ENCODE measurements around the gene L3MBTL2.
"Not testable (repeated sequence)": the region's sequence is repeated elsewhere in the genome, so short reads cannot be mapped to it uniquely, and the experiment has no call there.

L3MBTL2 gene

DNA sequence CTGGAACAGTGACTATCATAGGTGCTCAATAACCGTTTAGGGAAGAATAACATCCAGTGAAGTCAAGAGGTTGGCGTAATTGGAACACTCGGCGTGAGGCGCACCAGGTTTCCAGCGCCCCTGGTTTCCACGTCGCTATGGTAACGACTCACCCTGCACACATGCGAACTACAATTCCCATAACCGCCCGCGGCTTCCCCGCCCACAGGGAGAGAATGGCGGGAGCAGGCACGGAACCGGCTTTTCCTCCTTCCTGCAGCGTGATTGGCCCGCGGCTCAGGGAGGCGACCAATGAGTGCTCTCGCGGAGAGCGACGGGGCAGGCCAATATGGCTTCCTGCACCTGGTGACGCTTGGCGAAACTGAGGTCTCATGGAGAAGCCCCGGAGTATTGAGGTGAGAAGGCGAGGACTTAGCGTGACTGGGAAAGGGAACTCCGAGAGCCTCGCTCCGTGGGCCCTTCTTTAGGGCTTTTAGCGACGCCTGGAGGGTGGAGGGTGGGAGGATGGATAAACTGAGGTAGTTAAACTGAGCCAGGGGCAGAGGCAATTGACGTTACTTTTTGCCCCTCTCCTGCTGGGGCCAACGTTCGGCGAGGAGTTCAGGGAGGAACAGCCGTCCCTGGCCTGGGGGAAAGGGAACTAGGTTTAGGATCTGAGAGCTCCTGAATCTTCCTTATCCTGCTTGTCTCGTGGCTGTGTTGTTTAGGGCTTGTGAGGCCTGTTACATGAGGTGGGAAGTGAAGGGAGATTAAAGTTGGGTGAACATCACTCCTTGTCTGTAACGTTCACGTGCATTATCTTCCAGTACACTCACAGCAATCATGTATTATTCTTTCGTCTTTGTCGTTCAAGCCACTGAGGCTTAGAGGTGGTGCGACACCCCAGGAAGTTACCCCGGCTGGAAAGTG lies at the start of gene L3MBTL2:
L3MBTL2 (plus strand) TSS at position 321 of the 909 bp plus-strand sequence; CDS start at position 372, 51 bp downstream.
- Mint-ChIP-seq H3K4me1 (peaks cover 47% of the 10 kb centered on the region), H3K27me3 (peaks cover 11% of the 10 kb centered on the region), H3K9me3 (no peaks in the 10 kb centered on the region), H3K36me3 (peaks cover 16% of the 10 kb centered on the region), H3K27ac (peak within 1 kb of the TSS; percentile 84), H3K4me3 (peak within 1 kb of the TSS; percentile 90)
- ATAC-seq, result peak; percentile 100

DNA sequence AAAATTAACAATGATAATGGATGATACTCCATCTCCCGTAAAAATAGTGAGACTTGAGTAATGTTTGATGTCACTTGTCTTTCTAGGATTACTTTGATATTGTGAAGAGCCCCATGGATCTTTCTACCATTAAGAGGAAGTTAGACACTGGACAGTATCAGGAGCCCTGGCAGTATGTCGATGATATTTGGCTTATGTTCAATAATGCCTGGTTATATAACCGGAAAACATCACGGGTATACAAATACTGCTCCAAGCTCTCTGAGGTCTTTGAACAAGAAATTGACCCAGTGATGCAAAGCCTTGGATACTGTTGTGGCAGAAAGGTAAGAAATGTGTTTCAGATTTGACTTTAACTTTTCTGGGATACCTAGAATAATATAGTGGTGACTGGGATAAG lies 48.0 kb upstream of the L3MBTL2 start:
- Mint-ChIP-seq H3K9me3 (no peaks in the 10 kb centered on the region), H3K27ac (no peak overlapping the region), H3K4me1 (no peaks in the 10 kb centered on the region), H3K27me3 (no peaks in the 10 kb centered on the region), H3K4me3 (no peak overlapping the region), H3K36me3 (peaks cover 69% of the 10 kb centered on the region)
- no peak for ATAC-seq

DNA sequence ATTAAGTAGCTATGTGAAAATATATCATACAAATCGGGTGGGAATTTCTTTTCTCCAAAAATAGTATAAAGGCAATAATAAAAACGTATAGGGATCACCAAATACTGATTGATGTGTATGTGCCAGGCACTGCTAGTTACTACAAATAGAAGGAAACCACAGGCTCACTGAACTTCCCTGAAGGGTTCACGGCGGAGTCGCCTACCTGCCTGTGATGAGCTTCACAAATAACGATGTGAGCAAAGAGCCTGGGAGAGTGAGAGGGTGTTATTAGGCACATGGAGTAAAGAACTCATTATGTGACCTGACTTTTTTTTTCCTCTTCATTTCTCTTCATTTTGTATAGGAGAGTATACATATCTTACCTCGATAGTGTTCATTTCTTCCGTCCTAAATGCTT lies 36.0 kb upstream of the L3MBTL2 start:
- Mint-ChIP-seq H3K27ac (no peak overlapping the region), H3K4me3 (no peak overlapping the region), H3K4me1 (no peaks in the 10 kb centered on the region), H3K36me3 (peaks cover 58% of the 10 kb centered on the region), H3K9me3 (no peaks in the 10 kb centered on the region), H3K27me3 (no peaks in the 10 kb centered on the region)
- no peak for ATAC-seq

DNA sequence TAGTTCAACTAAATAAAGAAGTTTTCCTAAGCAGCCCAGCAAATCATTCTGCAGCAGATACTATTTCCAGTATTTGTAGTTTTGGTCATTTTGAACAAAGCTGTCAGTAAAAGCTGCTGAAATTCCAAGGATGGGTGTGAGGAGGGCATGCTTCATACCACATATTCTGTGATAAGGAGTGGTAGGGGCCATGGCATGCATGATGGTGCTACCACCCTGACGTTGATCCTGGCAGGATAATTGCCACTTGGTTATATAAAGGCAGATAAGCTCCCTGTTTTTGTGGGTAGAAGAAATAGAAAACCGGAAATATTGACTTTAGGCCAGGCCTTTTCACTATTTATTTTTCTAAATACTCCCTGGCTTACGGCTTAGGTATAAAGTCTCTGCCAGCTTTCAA lies 33.1 kb upstream of the L3MBTL2 start:
- ATAC-seq, result no peak
- Mint-ChIP-seq H3K27ac (no peak overlapping the region), H3K36me3 (peaks cover 66% of the 10 kb centered on the region), H3K9me3 (no peaks in the 10 kb centered on the region), H3K4me3 (no peak overlapping the region), H3K27me3 (no peaks in the 10 kb centered on the region), H3K4me1 (no peaks in the 10 kb centered on the region)

DNA sequence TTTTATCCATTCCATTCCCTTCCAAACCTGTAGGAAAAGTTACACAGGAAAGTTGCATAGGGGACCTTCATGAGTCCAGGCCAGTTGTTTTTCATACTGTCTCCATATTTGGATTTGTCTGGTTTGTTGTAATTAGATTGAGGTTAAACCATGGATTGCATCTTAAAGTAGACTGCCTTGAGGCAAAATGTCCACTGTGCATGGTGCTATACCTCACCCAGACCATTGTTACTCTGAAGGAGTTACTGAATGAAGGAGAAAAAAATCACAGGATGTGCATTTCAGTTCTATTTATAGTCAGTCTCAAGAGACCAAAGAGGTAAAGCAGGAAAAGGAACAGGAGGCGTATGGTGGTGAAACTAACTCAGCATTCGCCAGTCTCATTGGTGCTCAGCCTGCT lies 29.6 kb upstream of the L3MBTL2 start:
- H3K4me3 Mint-ChIP-seq, result no peak overlapping the region
- ATAC-seq, result no peak
- H3K27ac Mint-ChIP-seq, result no peak overlapping the region

DNA sequence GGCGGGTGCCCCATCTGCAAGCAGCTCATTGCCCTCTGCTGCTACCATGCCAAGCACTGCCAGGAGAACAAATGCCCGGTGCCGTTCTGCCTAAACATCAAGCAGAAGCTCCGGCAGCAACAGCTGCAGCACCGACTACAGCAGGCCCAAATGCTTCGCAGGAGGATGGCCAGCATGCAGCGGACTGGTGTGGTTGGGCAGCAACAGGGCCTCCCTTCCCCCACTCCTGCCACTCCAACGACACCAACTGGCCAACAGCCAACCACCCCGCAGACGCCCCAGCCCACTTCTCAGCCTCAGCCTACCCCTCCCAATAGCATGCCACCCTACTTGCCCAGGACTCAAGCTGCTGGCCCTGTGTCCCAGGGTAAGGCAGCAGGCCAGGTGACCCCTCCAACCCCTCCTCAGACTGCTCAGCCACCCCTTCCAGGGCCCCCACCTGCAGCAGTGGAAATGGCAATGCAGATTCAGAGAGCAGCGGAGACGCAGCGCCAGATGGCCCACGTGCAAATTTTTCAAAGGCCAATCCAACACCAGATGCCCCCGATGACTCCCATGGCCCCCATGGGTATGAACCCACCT lies 28.0 kb upstream of the L3MBTL2 start:
- ATAC-seq, result no peak
- Mint-ChIP-seq H3K36me3 (peaks cover 72% of the 10 kb centered on the region), H3K27me3 (no peaks in the 10 kb centered on the region), H3K27ac (no peak overlapping the region), H3K4me3 (no peak overlapping the region), H3K9me3 (peaks cover 3% of the 10 kb centered on the region), H3K4me1 (peaks cover 6% of the 10 kb centered on the region)

More for the DNA sequence above, 29.6 kb upstream of the L3MBTL2 start:
- Mint-ChIP-seq H3K4me1 (peaks cover 6% of the 10 kb centered on the region), H3K27me3 (no peaks in the 10 kb centered on the region), H3K36me3 (peaks cover 70% of the 10 kb centered on the region), H3K9me3 (no peaks in the 10 kb centered on the region)

DNA sequence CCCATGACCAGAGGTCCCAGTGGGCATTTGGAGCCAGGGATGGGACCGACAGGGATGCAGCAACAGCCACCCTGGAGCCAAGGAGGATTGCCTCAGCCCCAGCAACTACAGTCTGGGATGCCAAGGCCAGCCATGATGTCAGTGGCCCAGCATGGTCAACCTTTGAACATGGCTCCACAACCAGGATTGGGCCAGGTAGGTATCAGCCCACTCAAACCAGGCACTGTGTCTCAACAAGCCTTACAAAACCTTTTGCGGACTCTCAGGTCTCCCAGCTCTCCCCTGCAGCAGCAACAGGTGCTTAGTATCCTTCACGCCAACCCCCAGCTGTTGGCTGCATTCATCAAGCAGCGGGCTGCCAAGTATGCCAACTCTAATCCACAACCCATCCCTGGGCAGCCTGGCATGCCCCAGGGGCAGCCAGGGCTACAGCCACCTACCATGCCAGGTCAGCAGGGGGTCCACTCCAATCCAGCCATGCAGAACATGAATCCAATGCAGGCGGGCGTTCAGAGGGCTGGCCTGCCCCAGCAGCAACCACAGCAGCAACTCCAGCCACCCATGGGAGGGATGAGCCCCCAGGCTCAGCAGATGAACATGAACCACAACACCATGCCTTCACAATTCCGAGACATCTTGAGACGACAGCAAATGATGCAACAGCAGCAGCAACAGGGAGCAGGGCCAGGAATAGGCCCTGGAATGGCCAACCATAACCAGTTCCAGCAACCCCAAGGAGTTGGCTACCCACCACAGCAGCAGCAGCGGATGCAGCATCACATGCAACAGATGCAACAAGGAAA lies 27.3 kb upstream of the L3MBTL2 start:
- peaks cover 67% of the 10 kb centered on the region for H3K36me3 Mint-ChIP-seq
- peaks cover 3% of the 10 kb centered on the region for H3K9me3 Mint-ChIP-seq
- no peaks in the 10 kb centered on the region for H3K27me3 Mint-ChIP-seq
- H3K4me1 Mint-ChIP-seq, result peaks cover 6% of the 10 kb centered on the region
- no peak for ATAC-seq
- H3K4me3 Mint-ChIP-seq, result no peak overlapping the region
- no peak overlapping the region for H3K27ac Mint-ChIP-seq

DNA sequence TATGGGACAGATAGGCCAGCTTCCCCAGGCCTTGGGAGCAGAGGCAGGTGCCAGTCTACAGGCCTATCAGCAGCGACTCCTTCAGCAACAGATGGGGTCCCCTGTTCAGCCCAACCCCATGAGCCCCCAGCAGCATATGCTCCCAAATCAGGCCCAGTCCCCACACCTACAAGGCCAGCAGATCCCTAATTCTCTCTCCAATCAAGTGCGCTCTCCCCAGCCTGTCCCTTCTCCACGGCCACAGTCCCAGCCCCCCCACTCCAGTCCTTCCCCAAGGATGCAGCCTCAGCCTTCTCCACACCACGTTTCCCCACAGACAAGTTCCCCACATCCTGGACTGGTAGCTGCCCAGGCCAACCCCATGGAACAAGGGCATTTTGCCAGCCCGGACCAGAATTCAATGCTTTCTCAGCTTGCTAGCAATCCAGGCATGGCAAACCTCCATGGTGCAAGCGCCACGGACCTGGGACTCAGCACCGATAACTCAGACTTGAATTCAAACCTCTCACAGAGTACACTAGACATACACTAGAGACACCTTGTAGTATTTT lies 26.6 kb upstream of the L3MBTL2 start:
- Mint-ChIP-seq H3K4me3 (no peak overlapping the region), H3K9me3 (peaks cover 3% of the 10 kb centered on the region), H3K36me3 (peaks cover 61% of the 10 kb centered on the region), H3K4me1 (peaks cover 6% of the 10 kb centered on the region), H3K27me3 (no peaks in the 10 kb centered on the region), H3K27ac (no peak overlapping the region)
- ATAC-seq, result no peak

DNA sequence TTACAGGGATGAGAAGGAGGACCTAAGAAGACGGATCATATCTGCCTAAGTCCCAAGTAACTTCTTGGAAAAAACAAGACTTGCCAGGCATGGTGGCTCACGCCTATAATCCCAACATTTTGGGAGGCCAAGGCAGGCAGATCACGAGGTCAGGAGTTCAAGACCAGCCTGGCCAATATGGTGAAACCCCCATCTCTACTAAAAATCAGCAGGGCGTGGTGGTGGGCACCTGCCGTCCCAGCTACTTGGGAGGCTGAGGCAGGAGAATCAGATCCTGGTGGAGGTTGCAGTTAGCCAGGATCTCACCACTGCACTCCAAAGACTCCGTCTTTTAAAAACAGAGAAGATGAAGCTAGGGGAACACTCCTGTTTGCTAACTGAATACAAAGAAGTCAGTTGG lies 24.8 kb upstream of the L3MBTL2 start:
- peaks cover 45% of the 10 kb centered on the region for H3K36me3 Mint-ChIP-seq
- H3K27me3 Mint-ChIP-seq, ATAC-seq, H3K27ac Mint-ChIP-seq, H3K4me3 Mint-ChIP-seq, H3K9me3 Mint-ChIP-seq, H3K4me1 Mint-ChIP-seq: not testable (repeated sequence)

DNA sequence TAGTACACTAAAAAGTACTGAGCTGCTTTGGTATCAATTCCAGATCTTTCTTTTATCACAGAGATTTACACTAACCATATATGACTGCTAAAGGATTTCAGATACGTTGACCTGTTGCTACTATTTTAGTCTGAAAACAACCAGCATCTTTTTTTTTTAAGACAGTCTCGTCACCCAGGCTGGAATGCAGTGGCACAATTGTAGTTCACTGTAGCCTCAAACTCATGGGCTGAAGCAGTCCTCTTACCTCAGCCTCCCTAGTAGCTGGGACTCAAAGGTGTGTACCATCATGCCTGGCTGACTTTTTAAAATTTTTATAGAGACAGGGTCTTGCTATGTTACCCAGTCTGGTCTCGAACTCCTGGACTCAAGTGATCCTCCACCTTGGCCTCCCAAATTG lies 24.2 kb upstream of the L3MBTL2 start:
- Mint-ChIP-seq H3K36me3 (peaks cover 41% of the 10 kb centered on the region), H3K9me3 (peaks cover 3% of the 10 kb centered on the region), H3K27me3 (no peaks in the 10 kb centered on the region), H3K27ac (no peak overlapping the region), H3K4me1 (peaks cover 6% of the 10 kb centered on the region), H3K4me3 (no peak overlapping the region)
- no peak for ATAC-seq

DNA sequence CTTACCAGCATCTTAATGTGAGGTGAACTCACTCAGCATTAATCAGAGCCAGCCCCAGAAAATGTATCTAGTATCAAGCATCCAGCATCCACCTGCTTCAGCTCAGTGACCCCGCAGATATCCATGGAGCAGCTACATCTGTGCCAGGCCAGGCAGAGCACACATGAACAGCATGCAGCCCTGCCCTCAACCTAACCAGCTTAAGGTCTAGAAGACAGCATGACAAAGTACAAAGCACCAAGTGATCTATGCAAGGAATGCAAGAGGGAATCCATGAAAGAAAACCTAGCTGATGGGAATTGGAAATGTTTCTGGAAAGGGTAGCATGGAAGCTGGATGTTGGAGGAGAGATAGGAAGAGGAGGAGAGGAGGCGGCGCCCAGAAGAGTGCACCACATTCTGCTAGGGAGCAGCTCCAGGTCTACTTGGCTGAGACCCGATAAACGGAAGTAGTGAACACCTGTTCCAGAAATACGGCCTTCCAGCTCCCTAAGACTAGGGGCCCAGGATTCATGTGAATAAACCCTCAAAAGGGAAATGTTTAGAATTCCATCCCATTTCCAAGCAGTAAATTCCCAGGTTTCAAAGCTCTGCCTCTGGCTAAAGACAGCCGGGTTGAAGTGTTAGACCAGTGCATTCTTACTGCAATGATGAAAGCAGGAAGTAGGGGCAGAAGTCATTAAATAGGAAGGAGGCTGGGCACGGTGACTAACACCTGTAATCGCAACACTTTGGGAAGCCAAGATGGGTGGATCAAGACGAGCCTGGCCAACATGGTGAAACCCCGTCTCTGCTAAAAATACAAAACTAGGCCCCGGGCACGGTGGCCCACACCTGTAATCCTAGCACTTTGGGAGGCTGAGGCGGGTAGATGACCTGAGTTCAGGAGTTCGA lies 23.5 kb upstream of the L3MBTL2 start:
- Mint-ChIP-seq H3K27ac (no peak overlapping the region), H3K4me3 (no peak overlapping the region)
- ATAC-seq, result no peak

DNA sequence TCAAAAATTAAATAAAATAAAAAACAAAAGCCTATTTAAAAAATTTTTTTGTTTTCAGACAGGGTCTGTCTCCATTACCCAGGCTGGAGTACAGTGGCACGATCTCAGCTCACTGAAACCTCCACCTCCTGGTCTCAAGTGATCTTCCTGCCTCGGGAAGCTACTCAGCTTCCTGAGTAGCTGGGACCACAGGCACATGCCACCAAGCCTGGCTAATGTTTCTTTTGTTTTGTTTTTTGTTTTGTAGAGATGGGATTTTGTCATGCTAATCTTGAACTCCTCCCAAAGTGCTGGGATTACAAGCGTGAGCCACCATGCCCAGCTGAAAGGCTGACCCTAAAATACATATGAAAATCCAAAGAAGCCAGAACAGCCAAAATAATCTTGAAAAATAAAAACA lies 20.4 kb upstream of the L3MBTL2 start:
- H3K4me3 Mint-ChIP-seq, result no peak overlapping the region
- no peak overlapping the region for H3K27ac Mint-ChIP-seq
- peaks cover 3% of the 10 kb centered on the region for H3K9me3 Mint-ChIP-seq
- no peak for ATAC-seq
- no peaks in the 10 kb centered on the region for H3K27me3 Mint-ChIP-seq
- H3K36me3 Mint-ChIP-seq, result peaks cover 11% of the 10 kb centered on the region
- H3K4me1 Mint-ChIP-seq, result no peaks in the 10 kb centered on the region

More for the DNA sequence above, 23.5 kb upstream of the L3MBTL2 start:
- Mint-ChIP-seq H3K9me3 (peaks cover 3% of the 10 kb centered on the region), H3K4me1 (peaks cover 6% of the 10 kb centered on the region), H3K27me3 (no peaks in the 10 kb centered on the region), H3K36me3 (peaks cover 35% of the 10 kb centered on the region)

DNA sequence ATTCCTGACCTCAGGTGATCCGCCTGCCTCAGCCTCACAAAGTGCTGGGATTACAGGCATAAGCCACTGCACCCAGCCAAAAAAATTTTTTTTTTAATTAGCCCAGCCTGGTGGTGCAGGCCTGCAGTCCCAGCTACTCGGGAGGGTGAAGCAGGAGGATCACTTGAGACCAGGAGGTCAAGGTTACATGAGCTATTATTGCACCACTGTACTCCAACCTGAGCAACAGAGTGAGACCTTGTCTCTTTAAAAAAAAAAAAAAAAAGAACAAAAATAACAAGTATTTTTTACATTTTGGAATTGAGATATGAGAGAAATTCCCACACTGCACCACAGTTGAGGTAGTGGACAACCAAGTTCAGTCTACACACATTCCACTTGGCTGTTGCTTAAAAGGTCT lies 13.6 kb upstream of the L3MBTL2 start:
- H3K27me3 Mint-ChIP-seq, result no peaks in the 10 kb centered on the region
- no peak overlapping the region for H3K27ac Mint-ChIP-seq
- H3K4me1 Mint-ChIP-seq, result no peaks in the 10 kb centered on the region
- H3K4me3 Mint-ChIP-seq, result no peak overlapping the region
- ATAC-seq, result no peak
- H3K9me3 Mint-ChIP-seq, result no peaks in the 10 kb centered on the region
- H3K36me3 Mint-ChIP-seq, result no peaks in the 10 kb centered on the region

DNA sequence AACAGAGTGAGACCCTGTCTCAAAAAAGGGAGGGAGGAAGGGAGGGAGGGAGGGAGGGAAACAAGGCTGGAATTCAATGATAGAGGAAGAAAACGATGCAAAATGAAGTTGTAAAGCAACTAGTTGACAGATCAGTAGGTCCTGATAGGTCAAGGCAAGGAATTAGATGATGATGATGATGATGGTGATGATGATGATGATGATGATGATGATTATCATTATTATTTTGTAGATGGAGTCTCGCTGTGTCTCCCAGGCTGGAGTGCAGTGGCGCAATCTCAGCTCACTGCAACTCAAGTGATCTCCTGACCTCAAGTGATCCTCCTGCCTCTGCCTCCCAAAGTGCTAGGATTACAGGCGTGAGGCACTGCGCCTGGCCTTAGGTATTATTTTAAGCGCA lies 11.3 kb upstream of the L3MBTL2 start:
- no peaks in the 10 kb centered on the region for H3K9me3 Mint-ChIP-seq
- peaks cover 11% of the 10 kb centered on the region for H3K4me1 Mint-ChIP-seq
- no peaks in the 10 kb centered on the region for H3K36me3 Mint-ChIP-seq
- no peak overlapping the region for H3K4me3 Mint-ChIP-seq
- H3K27me3 Mint-ChIP-seq, result no peaks in the 10 kb centered on the region
- ATAC-seq, result no peak
- H3K27ac Mint-ChIP-seq, result no peak overlapping the region
